Colonic mucosa (tissue), 4 donors: ENCODE measurements around the gene PROX2. TPM values are rescaled to one million over a fixed set of nuclear protein-coding genes. Genes with fewer than 3 reads are reported as not detected.

Source experiments
- DNase-seq: peaks from one replicate; pipeline ENCODE4 v3.0.0-alpha.2; 2020
- H3K27ac ChIP-seq: fragments of 200-600 bp; one replicate; pipeline ENCODE4 v1.8.0; 2021
- H3K27me3 ChIP-seq: fragments of 200-600 bp; one replicate; pipeline ENCODE4 v1.8.0; 2021
- H3K36me3 ChIP-seq: fragments of 200-600 bp; one replicate; pipeline ENCODE4 v1.8.0; 2021
- H3K4me1 ChIP-seq: fragments of 200-600 bp; one replicate; pipeline ENCODE4 v1.8.0; 2021; ENCODE audit warnings: mild to moderate bottlenecking
- H3K4me3 ChIP-seq: fragments of 200-600 bp; one replicate; pipeline ENCODE4 v1.8.0; 2021
- H3K9ac ChIP-seq, 2 donors: one replicate each; pipeline ENCODE4 v1.7.0; 2013; ENCODE audit warnings: control low read depth in 2 of 2, low read depth in 2 of 2, low read length in 2 of 2
- H3K9me3 ChIP-seq: fragments of 200-600 bp; one replicate; pipeline ENCODE4 v1.8.0; 2021
- CTCF ChIP-seq: fragments of 200-600 bp; IDR thresholded peaks from one replicate; pipeline ENCODE4 v1.8.0; 2022; ENCODE audit warnings: antibody characterized with exemption, mild to moderate bottlenecking
- intact Hi-C: fragments of 100-400 bp; cut with DNase I; formaldehyde crosslinking; loops from one replicate; pipeline ENCODE4 v1.14.1; 2022
- total RNA-seq, 2 donors: library from RNA; stranded (reverse); fragmentation: NEBNext Ultra II Directional in 1 of 2; extraction: Animal tissue kit (Norgen Biotek cat#: 25700) in 1 of 2; gene quantifications; one replicate each; pipeline ENCODE4 v1.2.1, GENCODE V29; 2021
- donor health status: healthy.
- donor health status: DM: no; HTN: no; CAD: no.
- donor health status: DM: no; HTN: no; CAD: no.

Gene PROX2
- total RNA-seq, 2 donors from 2014 or later = not detected

- intact Hi-C loops = no loop called here
- TF ChIP-seq CTCF = no peak
- H3K27ac ChIP-seq = no peak overlapping the region
- H3K36me3 ChIP-seq = no peaks in the 10 kb centered on the region
- no peak overlapping the region for H3K9ac ChIP-seq
- no peak for DNase-seq
- H3K27me3 ChIP-seq = no peaks in the 10 kb centered on the region
- no peak overlapping the region for H3K4me3 ChIP-seq
- no peaks in the 10 kb centered on the region for H3K9me3 ChIP-seq
- H3K4me1 ChIP-seq = peaks cover 5% of the 10 kb centered on the region
These were observed 44.3 kb upstream of the PROX2 start for GRCh38 chr14:74920281-74920680.

GRCh38 chr14:74919421-74920165 is 43.6 kb upstream of the PROX2 start:
- Histone ChIP-seq H3K4me1 (peaks cover 5% of the 10 kb centered on the region), H3K4me3 (no peak overlapping the region), H3K9me3 (no peaks in the 10 kb centered on the region), H3K27ac (no peak overlapping the region), H3K9ac (no peak overlapping the region), H3K27me3 (no peaks in the 10 kb centered on the region), H3K36me3 (no peaks in the 10 kb centered on the region)
- no peak for TF ChIP-seq CTCF
- intact Hi-C loops = no loop called here
- no peak for DNase-seq

GRCh38 chr14:74918380-74918779 is 42.4 kb upstream of the PROX2 start:
- no peak overlapping the region for H3K27ac ChIP-seq
- peaks cover 5% of the 10 kb centered on the region for H3K4me1 ChIP-seq
- intact Hi-C loops = no loop called here
- DNase-seq = no peak
- TF ChIP-seq CTCF = no peak
- no peaks in the 10 kb centered on the region for H3K36me3 ChIP-seq
- H3K9me3 ChIP-seq = no peaks in the 10 kb centered on the region
- H3K4me3 ChIP-seq = no peak overlapping the region
- no peaks in the 10 kb centered on the region for H3K27me3 ChIP-seq
- no peak overlapping the region for H3K9ac ChIP-seq

GRCh38 chr14:74917646-74918081 is 41.7 kb upstream of the PROX2 start:
- peaks cover 4% of the 10 kb centered on the region for H3K4me1 ChIP-seq
- H3K27me3 ChIP-seq = no peaks in the 10 kb centered on the region
- intact Hi-C loops = no loop called here
- no peaks in the 10 kb centered on the region for H3K36me3 ChIP-seq
- H3K27ac ChIP-seq = no peak overlapping the region
- H3K4me3 ChIP-seq = no peak overlapping the region
- TF ChIP-seq CTCF = no peak
- no peaks in the 10 kb centered on the region for H3K9me3 ChIP-seq
- no peak overlapping the region for H3K9ac ChIP-seq
- no peak for DNase-seq

GRCh38 chr14:74917178-74917543 is 41.2 kb upstream of the PROX2 start:
- no peak for DNase-seq
- H3K36me3 ChIP-seq = no peaks in the 10 kb centered on the region
- no peaks in the 10 kb centered on the region for H3K4me1 ChIP-seq
- H3K27ac ChIP-seq = no peak overlapping the region
- intact Hi-C loops = no loop called here
- H3K27me3 ChIP-seq = no peaks in the 10 kb centered on the region
- no peak overlapping the region for H3K4me3 ChIP-seq
- no peak for TF ChIP-seq CTCF
- H3K9me3 ChIP-seq = no peaks in the 10 kb centered on the region
- H3K9ac ChIP-seq = no peak overlapping the region
